ENCODE measurements around the gene CASK. TPM values are rescaled to one million over a fixed set of nuclear protein-coding genes. Genes with fewer than 3 reads are reported as not detected.

Gene CASK
- total RNA-seq, 6 experiments from 2014 or later, result 17.8 to 23.8 (median 20.4) TPM

DNA sequence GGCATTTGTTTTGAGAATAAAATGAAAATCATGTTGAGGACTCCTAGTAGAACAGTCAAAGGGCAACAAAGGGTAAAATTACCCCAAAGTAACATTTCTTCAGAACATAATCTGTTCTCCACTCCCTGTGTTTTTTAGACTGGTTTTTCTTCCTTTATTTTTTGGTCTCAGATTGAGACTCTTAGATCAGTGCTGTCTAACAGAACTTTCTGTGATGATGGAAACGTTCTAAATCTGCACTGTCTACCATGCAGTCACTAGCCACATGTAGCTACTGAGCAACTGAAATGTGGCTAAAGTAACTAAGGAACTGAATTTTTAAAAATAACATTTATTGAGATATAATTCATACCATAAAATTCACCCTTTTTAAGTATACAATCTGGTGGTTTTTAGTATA lies 19.8 kb downstream of the CASK start:
- WGBS (ENCODE audit: insufficient coverage, low coverage, low lambda C conversion rate, missing lambda C conversion rate), result 33% methylated on average over 1 of the region's 1 CpG
- Histone ChIP-seq H3K36me3 (no peaks in the 10 kb centered on the region), H3K27me3 (no peaks in the 10 kb centered on the region), H3K27ac (no peak overlapping the region), H3K9me3 (peaks cover 0 to 5% (median 0%) of the 10 kb centered on the region in 4 donors), H3K4me3 (no peak overlapping the region), H3K4me1 (no peaks in the 10 kb centered on the region)
- TF ChIP-seq POLR2A (IDR thresholded peaks at IDR 0.05), result no peak
- TF ChIP-seq, protein P1, sequence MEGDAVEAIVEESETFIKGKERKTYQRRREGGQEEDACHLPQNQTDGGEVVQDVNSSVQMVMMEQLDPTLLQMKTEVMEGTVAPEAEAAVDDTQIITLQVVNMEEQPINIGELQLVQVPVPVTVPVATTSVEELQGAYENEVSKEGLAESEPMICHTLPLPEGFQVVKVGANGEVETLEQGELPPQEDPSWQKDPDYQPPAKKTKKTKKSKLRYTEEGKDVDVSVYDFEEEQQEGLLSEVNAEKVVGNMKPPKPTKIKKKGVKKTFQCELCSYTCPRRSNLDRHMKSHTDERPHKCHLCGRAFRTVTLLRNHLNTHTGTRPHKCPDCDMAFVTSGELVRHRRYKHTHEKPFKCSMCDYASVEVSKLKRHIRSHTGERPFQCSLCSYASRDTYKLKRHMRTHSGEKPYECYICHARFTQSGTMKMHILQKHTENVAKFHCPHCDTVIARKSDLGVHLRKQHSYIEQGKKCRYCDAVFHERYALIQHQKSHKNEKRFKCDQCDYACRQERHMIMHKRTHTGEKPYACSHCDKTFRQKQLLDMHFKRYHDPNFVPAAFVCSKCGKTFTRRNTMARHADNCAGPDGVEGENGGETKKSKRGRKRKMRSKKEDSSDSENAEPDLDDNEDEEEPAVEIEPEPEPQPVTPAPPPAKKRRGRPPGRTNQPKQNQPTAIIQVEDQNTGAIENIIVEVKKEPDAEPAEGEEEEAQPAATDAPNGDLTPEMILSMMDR (IDR thresholded peaks at IDR 0.05), result no peak
- DNase-seq (no peak), ATAC-seq (no peak)
- intact Hi-C loops (cut with DNase I), result no loop called here

DNA sequence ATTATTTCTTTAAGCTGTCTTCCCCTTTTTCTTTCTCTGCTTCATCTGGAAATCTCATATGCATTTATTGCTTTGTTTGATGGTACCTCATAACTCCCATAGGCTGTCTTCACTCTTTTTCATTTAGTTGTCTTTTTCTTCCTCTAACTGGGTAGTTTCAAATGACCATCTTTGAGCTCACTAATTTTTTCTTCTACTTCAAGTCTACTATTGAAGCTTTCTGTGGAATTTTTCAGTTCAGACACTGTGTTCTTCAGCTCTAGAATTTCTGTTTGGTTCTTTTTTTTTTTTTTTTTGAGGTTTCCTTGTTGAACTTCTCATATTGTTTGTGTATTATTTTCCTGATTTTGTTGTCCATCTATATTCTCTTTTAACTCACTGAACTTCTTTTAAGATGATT lies 23.0 kb downstream of the CASK start:
- intact Hi-C loops (cut with DNase I), result no loop called here
- DNase-seq (no peak), ATAC-seq (no peak)

DNA sequence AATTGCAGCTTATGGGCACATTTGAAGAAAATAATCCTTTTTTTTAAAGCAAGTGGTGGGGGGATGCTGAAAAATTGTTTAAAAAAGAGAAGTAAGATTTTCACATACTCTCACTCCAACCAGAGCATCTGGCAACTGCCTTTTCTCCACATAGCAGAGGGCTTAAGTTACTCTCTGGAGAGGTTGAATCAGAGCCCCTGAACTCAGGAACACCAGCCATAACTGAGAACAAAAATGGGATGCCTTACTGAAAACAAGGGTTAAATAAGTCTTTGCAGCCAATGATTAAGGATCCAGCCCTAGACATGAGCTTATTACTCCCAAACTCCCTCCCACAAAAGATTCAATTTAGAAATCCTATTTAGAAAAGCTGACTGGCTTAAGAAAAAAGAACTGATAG lies 27.5 kb downstream of the CASK start:
- H3K4me1 ChIP-seq, result no peaks in the 10 kb centered on the region
- ATAC-seq (no peak), DNase-seq (no peak)
- intact Hi-C loops (cut with DNase I), result no loop called here
- H3K4me3 ChIP-seq, result no peak overlapping the region
- H3K9me3 ChIP-seq, result peaks cover 0 to 5% (median 0%) of the 10 kb centered on the region in 4 donors
- no peaks in the 10 kb centered on the region for H3K27me3 ChIP-seq
- no peak for TF ChIP-seq POLR2A (IDR thresholded peaks at IDR 0.05)
- TF ChIP-seq, protein P1 (IDR thresholded peaks at IDR 0.05), result no peak
- H3K27ac ChIP-seq, result no peak overlapping the region
- no peaks in the 10 kb centered on the region for H3K36me3 ChIP-seq

More for the DNA sequence above, 23.0 kb downstream of the CASK start:
- Histone ChIP-seq H3K36me3 (no peaks in the 10 kb centered on the region), H3K27me3 (no peaks in the 10 kb centered on the region), H3K27ac (no peak overlapping the region), H3K4me3 (no peak overlapping the region), H3K4me1 (no peaks in the 10 kb centered on the region), H3K9me3 (peaks cover 0 to 5% (median 0%) of the 10 kb centered on the region in 4 donors)
- no peak for TF ChIP-seq POLR2A (IDR thresholded peaks at IDR 0.05)
- TF ChIP-seq, protein P1 (IDR thresholded peaks at IDR 0.05), result no peak

DNA sequence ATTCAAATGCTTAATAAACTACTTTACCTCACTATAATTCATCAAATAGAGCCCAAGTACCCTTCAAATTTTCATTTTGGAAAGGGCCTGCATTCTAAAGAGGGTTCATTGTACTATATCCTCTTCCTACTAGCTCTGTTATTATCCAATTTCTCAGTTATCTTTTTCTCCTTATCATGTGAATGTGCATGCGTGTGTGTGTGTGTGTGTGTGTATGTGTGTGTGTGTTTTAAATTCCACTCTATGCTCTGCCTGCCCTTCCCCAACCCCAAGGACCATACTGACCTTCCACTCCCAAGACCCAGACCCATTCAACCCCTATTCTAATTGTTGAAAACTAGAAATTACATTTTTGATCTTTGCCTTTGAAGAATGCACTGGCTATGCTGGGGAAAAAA lies 33.3 kb downstream of the CASK start:
- ATAC-seq, result peak in 1 of 4 donors; percentile 44
- Histone ChIP-seq H3K9me3 (no peaks in the 10 kb centered on the region), H3K4me3 (no peak overlapping the region), H3K27me3 (no peaks in the 10 kb centered on the region), H3K27ac (no peak overlapping the region), H3K4me1 (peaks cover 0 to 4% (median 0%) of the 10 kb centered on the region in 4 donors), H3K36me3 (no peaks in the 10 kb centered on the region)
- 23% methylated on average over 1 of the region's 1 CpG for WGBS (ENCODE audit: insufficient coverage, low coverage, low lambda C conversion rate, missing lambda C conversion rate)
- TF ChIP-seq, protein P1 (IDR thresholded peaks at IDR 0.05), result no peak
- no peak for TF ChIP-seq POLR2A (IDR thresholded peaks at IDR 0.05)
- intact Hi-C loops (cut with DNase I), result no loop called here
- DNase-seq, result no peak

All from right lobe of liver (tissue), 6 donors.